K562 (cell line): Measurements from ENCODE around the gene GNAI3. TPM values are rescaled to one million over a fixed set of nuclear protein-coding genes. Genes with fewer than 3 reads are reported as not detected.

Source experiments
- ATAC-seq: fragments of 200-7000 bp; cut with Tn5 transposase; 3 replicates; pipeline ENCODE4 v1.9.1; 2020; ENCODE audit warnings: moderate library complexity
- BruUV-seq: library from RNA; stranded (reverse); fragments of 400-500 nt; replicated peaks from 2 replicates; lab custom pipeline; 2021; lab: Mats Ljungman, UMichigan
- CTCF ChIA-PET: fragments of 300-600 bp; formaldehyde crosslinking; extraction: SDS; loops from one replicate; lab custom pipeline; 2021; ENCODE audit warnings: low intra/inter-chr PET ratio; lab: Yijun Ruan, JAX
- POLR2A ChIA-PET: fragments of 300-600, 350-650 bp; sonication (Branson Sonifier 250); formaldehyde crosslinking; extraction: SDS; loops from one replicate; lab custom pipeline; 2021; ENCODE audit warnings: antibody characterized with exemption, inconsistent platforms; lab: Yijun Ruan, JAX
- DNase-seq, 4 experiments: peaks; one replicate each; pipeline versions ENCODE4 v3.0.0 to v3.0.0-alpha.2; 2011 to 2018; ENCODE audit warnings: low spot score in 3 of 4, mixed read lengths in 3 of 4; ENCODE audit errors: extremely low read depth in 1 of 4
- FAIRE-seq: peaks from 2 replicates; lab custom pipeline; 2011; peaks lifted over from hg19 to GRCh38; lab: Jason Lieb, UNC
- H2AFZ ChIP-seq: 2 replicates; pipeline ENCODE4 v1.6.0; 2011; ENCODE audit warnings: low read depth, low read length, control low read depth, inconsistent platforms
- H3K27ac ChIP-seq: fragments of 200-600 bp; 3 replicates; pipeline ENCODE4 v1.8.0; 2011; ENCODE audit warnings: low read depth, mild to moderate bottlenecking, control low read depth, inconsistent platforms, low read length, moderate library complexity, mixed read lengths; ENCODE audit errors: extremely low read depth
- H3K27me3 ChIP-seq, 2 experiments: fragments of 300-600 bp in 1 of 2; 2 replicates in 1 of 2; 3 replicates in 1 of 2; pipeline versions ENCODE4 v1.6.0 to v1.8.0; 2011; ENCODE audit warnings: inconsistent platforms in 2 of 2, low read length in 2 of 2, mild to moderate bottlenecking in 1 of 2, mixed read lengths in 1 of 2, moderate library complexity in 1 of 2; ENCODE audit not compliant: control insufficient read depth in 2 of 2, insufficient read depth in 2 of 2
- H3K36me3 ChIP-seq: fragments of 300-600 bp; 3 replicates; pipeline ENCODE4 v1.8.0; 2011; ENCODE audit warnings: mild to moderate bottlenecking, low read length, inconsistent platforms; ENCODE audit not compliant: control insufficient read depth, insufficient read depth
- H3K4me1 ChIP-seq, 2 experiments: fragments of 200-600 bp in 1 of 2; replicated peaks in 1 of 2; 2 replicates in 1 of 2; 3 replicates in 1 of 2; pipeline versions ENCODE4 v1.5.1 to v1.8.0; 2011; ENCODE audit warnings: inconsistent platforms in 2 of 2, low read length in 2 of 2, mild to moderate bottlenecking in 1 of 2, mixed read lengths in 1 of 2, moderate library complexity in 1 of 2; ENCODE audit not compliant: control insufficient read depth in 2 of 2, insufficient read depth in 2 of 2
- H3K4me2 ChIP-seq: 2 replicates; pipeline ENCODE4 v1.6.1; 2011; ENCODE audit warnings: low read length, control low read depth, inconsistent platforms, mixed read lengths; ENCODE audit not compliant: insufficient read depth
- H3K4me3 ChIP-seq: fragments of 200-600 bp; sonication (generic), shearing (Covaris generic); 2 replicates; pipeline ENCODE4 v1.5.1; 2016; ENCODE audit warnings: control low read depth, inconsistent platforms
- H3K79me2 ChIP-seq: fragments of 200-600 bp; 3 replicates; pipeline ENCODE4 v1.8.0; 2011; ENCODE audit warnings: low read length, inconsistent platforms; ENCODE audit not compliant: control insufficient read depth, insufficient read depth
- H3K9ac ChIP-seq, 2 experiments: 2 replicates each; pipeline versions ENCODE4 v1.6.0 to v1.6.1; 2011; ENCODE audit warnings: low read depth in 2 of 2, low read length in 2 of 2, control low read depth in 1 of 2, inconsistent platforms in 1 of 2, mild to moderate bottlenecking in 1 of 2, mixed read lengths in 1 of 2; ENCODE audit not compliant: insufficient read depth in 1 of 2
- H3K9me1 ChIP-seq: one replicate; pipeline ENCODE4 v1.6.0; 2011; ENCODE audit warnings: inconsistent platforms, mild to moderate bottlenecking, low read length, moderate library complexity; ENCODE audit not compliant: control insufficient read depth, insufficient read depth
- H3K9me3 ChIP-seq: replicated peaks from 2 replicates; pipeline ENCODE4 v1.5.1; 2011; ENCODE audit warnings: low read depth, low read length, inconsistent platforms; ENCODE audit not compliant: control insufficient read depth, insufficient read depth
- H4K20me1 ChIP-seq: replicated peaks from 2 replicates; pipeline ENCODE4 v1.6.1; 2011; ENCODE audit warnings: low read length, inconsistent platforms, mixed read lengths; ENCODE audit not compliant: control insufficient read depth, insufficient read depth
- C11orf30 ChIP-seq: fragments of 450-650 bp; IDR thresholded peaks from 2 replicates; pipeline ENCODE4 v1.6.1; 2016; ENCODE audit warnings: low read depth, mild to moderate bottlenecking
- CCNT2 ChIP-seq: IDR thresholded peaks from 2 replicates; pipeline ENCODE4 v1.6.1; 2011; ENCODE audit warnings: borderline replicate concordance, low read depth, mild to moderate bottlenecking, moderate library complexity, mixed read lengths, low read length; ENCODE audit not compliant: insufficient read length; ENCODE audit errors: extremely low read depth
- KAT7 ChIP-seq: sonication (generic); formaldehyde crosslinking; IDR thresholded peaks from 2 replicates; pipeline ENCODE4 v1.8.0; 2022; ENCODE audit warnings: missing genetic modification reagents, mild to moderate bottlenecking, borderline replicate concordance
- KLF10 ChIP-seq: fragments of 250-450 bp; sonication (Bioruptor Pico); IDR thresholded peaks from 2 replicates; pipeline ENCODE4 v1.6.1; 2021; ENCODE audit warnings: matching md5 sums
- MAFG ChIP-seq: fragments of 450-650 bp; conservative IDR thresholded peaks from 2 replicates; pipeline ENCODE4 v1.6.1; 2016; ENCODE audit warnings: missing genetic modification characterization, missing compliant biosample characterization
- NCOA6 ChIP-seq: fragments of 450-650 bp; IDR thresholded peaks from 2 replicates; pipeline ENCODE4 v1.6.1; 2017; ENCODE audit warnings: mild to moderate bottlenecking
- NFE2 ChIP-seq: IDR thresholded peaks from 2 replicates; pipeline ENCODE4 v1.6.1; 2014; ENCODE audit warnings: antibody characterized with exemption, low read depth
- RAD51 ChIP-seq: fragments of 450-650 bp; IDR thresholded peaks from 2 replicates; pipeline ENCODE4 v1.7.1; 2016; ENCODE audit warnings: low read depth, mild to moderate bottlenecking, borderline replicate concordance
- RHOXF2B ChIP-seq: fragments of 250-450 bp; sonication (Bioruptor Pico); conservative IDR thresholded peaks from 2 replicates; pipeline ENCODE4 v1.5.1; 2021
- SUPT5H ChIP-seq: fragments of 450-650 bp; IDR thresholded peaks from 2 replicates; pipeline ENCODE4 v1.6.1; 2016
- TAF7 ChIP-seq: fragments of 450-650 bp; IDR thresholded peaks from 2 replicates; pipeline ENCODE4 v1.6.1; 2016; ENCODE audit warnings: missing genetic modification characterization, missing compliant biosample characterization
- TOE1 ChIP-seq, 2 experiments: fragments of 450-650 bp in 1 of 2; sonication (generic) in 1 of 2; formaldehyde crosslinking in 1 of 2; IDR thresholded peaks; 2 replicates each; pipeline versions ENCODE4 v1.7.1 to v1.8.0; 2016 to 2022; ENCODE audit warnings: borderline replicate concordance in 2 of 2, mild to moderate bottlenecking in 2 of 2, antibody characterized with exemption in 1 of 2, inconsistent platforms in 1 of 2, low read depth in 1 of 2, missing genetic modification reagents in 1 of 2, moderate library complexity in 1 of 2
- ZNF146 ChIP-seq: IDR thresholded peaks from one replicate; pipeline ENCODE4 v1.6.1; 2018; ENCODE audit warnings: missing compliant biosample characterization; ENCODE audit not compliant: unreplicated experiment
- ZNF184 ChIP-seq: sonication (generic); formaldehyde crosslinking; IDR thresholded peaks from 2 replicates; pipeline ENCODE4 v1.5.0; 2020; ENCODE audit warnings: missing genetic modification reagents
- WGBS: fragments of 100-300 bp; shearing (Covaris generic); methylation state at CpG from one replicate; pipeline ENCODE4 v1.1.6; 2016; ENCODE audit warnings: low coverage, mixed read lengths; ENCODE audit not compliant: insufficient coverage; ENCODE audit errors: missing lambda C conversion rate; 5-methylcytosine and 5-hydroxymethylcytosine counted together
- in situ Hi-C: fragments of 300-500 bp; cut with MboI; formaldehyde crosslinking; loops from 4 replicates; pipeline ENCODE4 v1.15.0; 2018; ENCODE audit warnings: inconsistent platforms, mixed read lengths
- intact Hi-C: fragments of 100-400 bp; cut with micrococcal nuclease; formaldehyde crosslinking; loops from 2 replicates; pipeline ENCODE4 v1.14.2; 2022
- polyA plus RNA-seq, 8 experiments: library from polyadenylated mRNA; depleted of rRNA in 4 of 8; stranded (reverse) in 5 of 8; unstranded in 3 of 8; fragments of >200 nt; fragmentation: Nextera tagmentation in 2 of 8; fragmentation: Illumina TruSeq in 1 of 8; extraction: Ambion mirVana in 2 of 8; extraction: Trizol in 1 of 8; gene quantifications; 2 replicates each; pipeline versions ENCODE4 v1.2.1 to v1.2.3, GENCODE V29; 2011 to 2014; ENCODE audit warnings: inconsistent platforms in 1 of 8, missing spikeins in 1 of 8
- total RNA-seq, 7 experiments: library from RNA; depleted of rRNA in 6 of 7; stranded (reverse); fragments of >200 nt in 6 of 7; fragmentation: Illumina TruSeq in 2 of 7; extraction: Trizol in 2 of 7; gene quantifications; 2 replicates each; pipeline versions ENCODE4 v1.2.1 to v1.2.3, GENCODE V29; 2011 to 2021; ENCODE audit warnings: low replicate concordance in 1 of 7
- TF ChIP-seq, protein P1 (sequence below), 3 experiments: IDR thresholded peaks in 2 of 3; conservative IDR thresholded peaks in 1 of 3; 2 replicates each; pipeline ENCODE4 v1.5.1; 2011 to 2012; ENCODE audit warnings: low read length in 3 of 3, mild to moderate bottlenecking in 3 of 3, control low read depth in 2 of 3, improper control_type of control experiment in 1 of 3, inconsistent platforms in 1 of 3, low read depth in 1 of 3, mixed read lengths in 1 of 3, moderate library complexity in 1 of 3; ENCODE audit not compliant: insufficient read depth in 2 of 3

The GNAI3 gene
- total and polyA plus RNA-seq, 9 of the 15 experiments (the other 6 are each of a cell fraction or from before 2014, with no cell fraction given): 6.3 to 13.2 (median 8.9) TPM

DNA sequence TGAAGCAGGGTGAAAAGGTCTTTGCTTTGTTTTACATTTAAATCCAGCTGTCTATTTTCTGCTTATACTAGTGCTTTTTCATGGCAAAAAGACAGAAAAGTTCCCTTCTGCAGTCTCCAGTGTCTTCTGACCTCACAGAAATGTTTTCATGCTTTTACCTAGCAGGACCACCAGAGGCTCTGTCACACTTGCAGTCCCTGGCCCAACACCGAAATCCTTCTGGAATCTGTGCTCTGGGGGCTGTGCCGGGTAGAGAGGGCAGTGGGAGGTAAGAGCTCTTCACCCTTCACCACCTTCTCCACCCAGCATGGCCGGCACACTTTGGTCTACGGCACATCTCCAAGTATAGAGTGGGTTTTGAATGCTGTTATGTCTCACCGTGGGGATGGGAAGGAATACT lies 50.2 kb downstream of the GNAI3 start:
- 79% methylated on average over 5 of the region's 5 CpGs for whole genome bisulfite sequencing
- Histone ChIP-seq H3K4me3 (no peak overlapping the region), H3K9me3 (no peaks in the 10 kb centered on the region), H3K9ac (no peak overlapping the region), H3K9me1 (no peaks in the 10 kb centered on the region), H3K27me3 (no peaks in the 10 kb centered on the region), H3K4me2 (no peak overlapping the region), H3K79me2 (no peaks in the 10 kb centered on the region), H2AFZ (no peak overlapping the region), H3K4me1 (no peaks in the 10 kb centered on the region), H3K27ac (no peak overlapping the region), H4K20me1 (no peaks in the 10 kb centered on the region), H3K36me3 (peaks cover 16% of the 10 kb centered on the region)
- TF ChIP-seq ZNF184 (no peak), RHOXF2B (CRISPR knock-in tag) (no peak)
- TF ChIP-seq, protein P1, sequence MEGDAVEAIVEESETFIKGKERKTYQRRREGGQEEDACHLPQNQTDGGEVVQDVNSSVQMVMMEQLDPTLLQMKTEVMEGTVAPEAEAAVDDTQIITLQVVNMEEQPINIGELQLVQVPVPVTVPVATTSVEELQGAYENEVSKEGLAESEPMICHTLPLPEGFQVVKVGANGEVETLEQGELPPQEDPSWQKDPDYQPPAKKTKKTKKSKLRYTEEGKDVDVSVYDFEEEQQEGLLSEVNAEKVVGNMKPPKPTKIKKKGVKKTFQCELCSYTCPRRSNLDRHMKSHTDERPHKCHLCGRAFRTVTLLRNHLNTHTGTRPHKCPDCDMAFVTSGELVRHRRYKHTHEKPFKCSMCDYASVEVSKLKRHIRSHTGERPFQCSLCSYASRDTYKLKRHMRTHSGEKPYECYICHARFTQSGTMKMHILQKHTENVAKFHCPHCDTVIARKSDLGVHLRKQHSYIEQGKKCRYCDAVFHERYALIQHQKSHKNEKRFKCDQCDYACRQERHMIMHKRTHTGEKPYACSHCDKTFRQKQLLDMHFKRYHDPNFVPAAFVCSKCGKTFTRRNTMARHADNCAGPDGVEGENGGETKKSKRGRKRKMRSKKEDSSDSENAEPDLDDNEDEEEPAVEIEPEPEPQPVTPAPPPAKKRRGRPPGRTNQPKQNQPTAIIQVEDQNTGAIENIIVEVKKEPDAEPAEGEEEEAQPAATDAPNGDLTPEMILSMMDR (IDR thresholded peaks at IDR 0.05 in 2 of 3, conservative IDR thresholded peaks at IDR 0.05 in 1 of 3; ENCODE audit: insufficient read depth in 2 of 3, low read depth in 1 of 3, low read length in 3 of 3): peak; percentile 30 to 45 (median 33); a peak in 3 of 6 replicates
- DNase-seq (peak in 1 of 4 experiments; percentile 31), ATAC-seq (peak; percentile 86), FAIRE-seq (peak; percentile 15)
- intact Hi-C loops (no loop called here), in situ Hi-C loops (no loop called here)
- ChIA-PET CTCF (no interaction called here), POLR2A (interaction anchor here (0.8 to 1.0 kb wide), 2 partner anchors 13 to 34 kb away, joined by 3 to 4 read pairs; no protein-coding TSS in a partner anchor)
- BruUV-seq: no TSS peak

DNA sequence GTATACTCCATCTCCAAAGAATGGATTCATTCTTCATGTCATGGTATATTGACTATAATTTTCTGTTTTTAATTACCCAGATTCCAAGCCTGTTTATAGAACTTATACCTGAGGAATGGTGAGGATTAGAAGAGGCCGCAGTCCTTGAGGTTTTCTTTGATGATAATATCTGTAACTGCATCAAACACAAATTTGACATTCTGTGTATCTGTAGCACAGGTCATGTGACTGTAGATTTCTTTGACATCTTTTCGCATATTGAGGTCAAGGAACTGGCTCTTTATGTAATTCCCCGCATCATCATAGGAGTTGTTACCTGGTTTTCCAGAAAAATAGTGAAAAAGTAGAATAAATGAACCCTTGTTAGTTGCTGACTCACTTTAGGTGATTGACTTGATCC lies 54.8 kb downstream of the GNAI3 start:
- Histone ChIP-seq H4K20me1 (no peaks in the 10 kb centered on the region), H3K9me1 (no peaks in the 10 kb centered on the region), H3K9ac (no peak overlapping the region), H3K79me2 (no peaks in the 10 kb centered on the region), H2AFZ (no peak overlapping the region), H3K27me3 (peaks cover 0 to 6% of the 10 kb centered on the region in 2 experiments; a peak in 1 of 5 replicates), H3K9me3 (no peaks in the 10 kb centered on the region), H3K4me2 (no peak overlapping the region), H3K27ac (no peak overlapping the region), H3K4me3 (no peak overlapping the region), H3K4me1 (no peaks in the 10 kb centered on the region), H3K36me3 (no peaks in the 10 kb centered on the region; the same call in 2 of the 3 replicates)
- DNase-seq (no peak), FAIRE-seq (no peak), ATAC-seq (no peak)
- ChIA-PET POLR2A (interaction anchor here (0.6 to 4.3 kb wide), 4 partner anchors 10 to 195 kb away, joined by 3 to 40 read pairs (median 4); no protein-coding TSS in a partner anchor), CTCF (no interaction called here)
- intact Hi-C loops: no loop called here
- no TSS peak for BruUV-seq
- in situ Hi-C loops: no loop called here
- 74% methylated on average over 3 of the region's 3 CpGs for WGBS
- TF ChIP-seq KAT7 (CRISPR knock-in tag): no peak
- TF ChIP-seq NCOA6: no peak
- 0 out of 2 replicates have a peak, but pooled peaks have one; percentile 25 for TF ChIP-seq NFE2
- no peak for TF ChIP-seq SUPT5H
- TF ChIP-seq KLF10 (CRISPR knock-in tag): no peak
- 0 out of 2 replicates have a peak, but pooled peaks have one; percentile 6 for TF ChIP-seq MAFG
- TF ChIP-seq ZNF146 (CRISPR knock-in tag): no peak
- TF ChIP-seq TOE1 (IDR thresholded peaks at IDR 0.05; ENCODE audit: borderline replicate concordance): no peak
- TF ChIP-seq TOE1 (CRISPR knock-in tag; IDR thresholded peaks at IDR 0.05; ENCODE audit: borderline replicate concordance, low read depth): no peak
- TF ChIP-seq TAF7 (tag): no peak
- TF ChIP-seq CCNT2: no peak
- peak; percentile 9; the same call in 1 of the 2 replicates for TF ChIP-seq RAD51
- TF ChIP-seq C11orf30: 0 out of 2 replicates have a peak, but pooled peaks have one; percentile 6
